Uterus (tissue), 2 donors: Measurements from ENCODE around the gene CDC42BPA.

Experiments
- CTCF ChIP-seq, 4 experiments: fragments of 200-600 bp in 2 of 4; fragments of 450-650 bp in 2 of 4; sonication (generic) in 2 of 4; IDR thresholded peaks; one replicate each; pipeline ENCODE4 v1.5.1; 2016 to 2019; ENCODE audit warnings: antibody characterized with exemption in 4 of 4, mild to moderate bottlenecking in 2 of 4, moderate library complexity in 1 of 4
- POLR2A ChIP-seq, 2 donors: fragments of 450-650 bp; IDR thresholded peaks; one replicate each; pipeline ENCODE4 v1.6.1; 2016; ENCODE audit warnings: antibody characterized with exemption in 2 of 2, mild to moderate bottlenecking in 1 of 2, moderate library complexity in 1 of 2

GRCh38 chr1:227213426-227213825 lies 104.9 kb downstream of the CDC42BPA start:
- no peak for TF ChIP-seq CTCF (IDR thresholded peaks at IDR 0.05)
- no peak for TF ChIP-seq POLR2A (IDR thresholded peaks at IDR 0.05)
